HepG2 (cell line): Measurements from ENCODE around the gene STK39. TPM values are rescaled to one million over a fixed set of nuclear protein-coding genes. Genes with fewer than 3 reads are reported as not detected.

Experiments
- AHDC1 ChIP-seq: sonication (generic); formaldehyde crosslinking; IDR thresholded peaks from 2 replicates; pipeline ENCODE4 v1.5.1; 2020; ENCODE audit warnings: mild to moderate bottlenecking, missing genetic modification reagents, borderline replicate concordance
- ARID2 ChIP-seq: sonication (generic); formaldehyde crosslinking; IDR thresholded peaks from 2 replicates; pipeline ENCODE4 v1.8.1; 2022; ENCODE audit warnings: mild to moderate bottlenecking, missing genetic modification reagents, borderline replicate concordance
- CC2D1A ChIP-seq: sonication (generic); formaldehyde crosslinking; IDR thresholded peaks from 2 replicates; pipeline ENCODE4 v1.8.1; 2023; ENCODE audit warnings: mild to moderate bottlenecking, missing genetic modification reagents
- CREM ChIP-seq, 2 experiments: sonication (generic) in 1 of 2; formaldehyde crosslinking in 1 of 2; IDR thresholded peaks; 2 replicates each; pipeline versions ENCODE4 v1.4.0 to v1.6.1; 2016 to 2020; ENCODE audit warnings: antibody characterized with exemption in 1 of 2, mild to moderate bottlenecking in 1 of 2, missing genetic modification reagents in 1 of 2
- HIVEP1 ChIP-seq: sonication (generic); formaldehyde crosslinking; IDR thresholded peaks from 2 replicates; pipeline ENCODE4 v1.4.0; 2020; ENCODE audit warnings: mild to moderate bottlenecking, missing genetic modification reagents
- KDM3A ChIP-seq: IDR thresholded peaks from 2 replicates; pipeline ENCODE4 v1.6.1; 2018; ENCODE audit warnings: low read depth, missing compliant biosample characterization
- MED1 ChIP-seq: sonication (generic); formaldehyde crosslinking; IDR thresholded peaks from 2 replicates; pipeline ENCODE4 v1.4.0; 2020; ENCODE audit warnings: missing genetic modification reagents
- MXD1 ChIP-seq: sonication (generic); formaldehyde crosslinking; IDR thresholded peaks from 2 replicates; pipeline ENCODE4 v1.4.0; 2020; ENCODE audit warnings: mild to moderate bottlenecking, missing genetic modification reagents
- NBN ChIP-seq: fragments of 450-650 bp; conservative IDR thresholded peaks from 2 replicates; pipeline ENCODE4 v1.6.1; 2017
- NFKBIZ ChIP-seq: IDR thresholded peaks from 2 replicates; pipeline ENCODE4 v1.6.1; 2018; ENCODE audit warnings: missing genetic modification reagents, missing compliant biosample characterization
- SAP130 ChIP-seq: IDR thresholded peaks from 2 replicates; pipeline ENCODE4 v1.6.1; 2016; ENCODE audit warnings: low read depth
- TMF1 ChIP-seq: sonication (generic); formaldehyde crosslinking; IDR thresholded peaks from 2 replicates; pipeline ENCODE4 v1.8.1; 2022; ENCODE audit warnings: low read depth, missing genetic modification reagents
- ZNF20 ChIP-seq: sonication (generic); formaldehyde crosslinking; IDR thresholded peaks from 2 replicates; pipeline ENCODE4 v1.4.0; 2020; ENCODE audit warnings: mild to moderate bottlenecking, moderate library complexity, missing genetic modification reagents
- ZNF337 ChIP-seq: sonication (generic); formaldehyde crosslinking; IDR thresholded peaks from 2 replicates; pipeline ENCODE4 v1.5.1; 2020; ENCODE audit warnings: missing genetic modification reagents, low read depth, mild to moderate bottlenecking, borderline replicate concordance
- ZNF430 ChIP-seq: sonication (generic); formaldehyde crosslinking; IDR thresholded peaks from 2 replicates; pipeline ENCODE4 v1.9.0; 2021; ENCODE audit warnings: mild to moderate bottlenecking, missing genetic modification reagents
- ZNF451 ChIP-seq: sonication (generic); formaldehyde crosslinking; IDR thresholded peaks from 2 replicates; pipeline ENCODE4 v1.5.0; 2020; ENCODE audit warnings: mild to moderate bottlenecking, missing genetic modification reagents
- ZNF563 ChIP-seq: sonication (generic); formaldehyde crosslinking; IDR thresholded peaks from 2 replicates; pipeline ENCODE4 v1.8.0; 2022; ENCODE audit warnings: mild to moderate bottlenecking, moderate library complexity, missing genetic modification reagents
- ZNF839 ChIP-seq: sonication (generic); formaldehyde crosslinking; IDR thresholded peaks from 2 replicates; pipeline ENCODE4 v1.4.0; 2020; ENCODE audit warnings: missing genetic modification reagents, mild to moderate bottlenecking, borderline replicate concordance
- polyA plus RNA-seq, 8 experiments: library from polyadenylated mRNA; depleted of rRNA in 3 of 8; stranded (reverse) in 7 of 8; unstranded in 1 of 8; fragments of >200 nt; fragmentation: Illumina TruSeq in 4 of 8; extraction: Trizol in 4 of 8; gene quantifications; 2 replicates each; pipeline versions ENCODE4 v1.2.1 to v1.2.3, GENCODE V29; 2011 to 2016; ENCODE audit warnings: low read depth in 4 of 8, missing spikeins in 1 of 8, mixed read lengths in 1 of 8; ENCODE audit not compliant: insufficient read depth in 1 of 8
- total RNA-seq, 5 experiments: library from RNA; depleted of rRNA; stranded (reverse); fragments of >200 nt; fragmentation: Illumina TruSeq; extraction: Trizol; gene quantifications; 2 replicates each; pipeline ENCODE4 v1.2.3, GENCODE V29; 2016; ENCODE audit warnings: low read depth in 1 of 5
- TF ChIP-seq, protein P1 (sequence below): sonication (generic); formaldehyde crosslinking; IDR thresholded peaks from 2 replicates; pipeline ENCODE4 v1.4.0; 2020; ENCODE audit warnings: missing genetic modification reagents

The STK39 gene
- total and polyA plus RNA-seq, 2 of the 13 experiments (the other 11 are each of a cell fraction or from before 2014, with no cell fraction given) = 27.3 to 38.4 TPM

- TF ChIP-seq AHDC1 (CRISPR knock-in tag) (peak; percentile 61; the same call in 1 of the 2 replicates), ARID2 (no peak), KDM3A (CRISPR knock-in tag) (no peak), ZNF839 (CRISPR knock-in tag) (no peak), HIVEP1 (no peak), CREM (IDR thresholded peaks at IDR 0.05) (peak; percentile 50), CREM (CRISPR knock-in tag; IDR thresholded peaks at IDR 0.05) (no peak), ZNF20 (no peak), MED1 (CRISPR knock-in tag) (peak; percentile 83), ZNF337 (CRISPR knock-in tag) (no peak), NBN (no peak), TMF1 (CRISPR knock-in tag) (no peak), CC2D1A (CRISPR knock-in tag) (no peak), NFKBIZ (CRISPR knock-in tag) (peak; percentile 62), MXD1 (CRISPR knock-in tag) (no peak), SAP130 (peak; percentile 59), ZNF563 (no peak), ZNF430 (CRISPR knock-in tag) (no peak), ZNF451 (CRISPR knock-in tag) (no peak)
- TF ChIP-seq, protein P1, sequence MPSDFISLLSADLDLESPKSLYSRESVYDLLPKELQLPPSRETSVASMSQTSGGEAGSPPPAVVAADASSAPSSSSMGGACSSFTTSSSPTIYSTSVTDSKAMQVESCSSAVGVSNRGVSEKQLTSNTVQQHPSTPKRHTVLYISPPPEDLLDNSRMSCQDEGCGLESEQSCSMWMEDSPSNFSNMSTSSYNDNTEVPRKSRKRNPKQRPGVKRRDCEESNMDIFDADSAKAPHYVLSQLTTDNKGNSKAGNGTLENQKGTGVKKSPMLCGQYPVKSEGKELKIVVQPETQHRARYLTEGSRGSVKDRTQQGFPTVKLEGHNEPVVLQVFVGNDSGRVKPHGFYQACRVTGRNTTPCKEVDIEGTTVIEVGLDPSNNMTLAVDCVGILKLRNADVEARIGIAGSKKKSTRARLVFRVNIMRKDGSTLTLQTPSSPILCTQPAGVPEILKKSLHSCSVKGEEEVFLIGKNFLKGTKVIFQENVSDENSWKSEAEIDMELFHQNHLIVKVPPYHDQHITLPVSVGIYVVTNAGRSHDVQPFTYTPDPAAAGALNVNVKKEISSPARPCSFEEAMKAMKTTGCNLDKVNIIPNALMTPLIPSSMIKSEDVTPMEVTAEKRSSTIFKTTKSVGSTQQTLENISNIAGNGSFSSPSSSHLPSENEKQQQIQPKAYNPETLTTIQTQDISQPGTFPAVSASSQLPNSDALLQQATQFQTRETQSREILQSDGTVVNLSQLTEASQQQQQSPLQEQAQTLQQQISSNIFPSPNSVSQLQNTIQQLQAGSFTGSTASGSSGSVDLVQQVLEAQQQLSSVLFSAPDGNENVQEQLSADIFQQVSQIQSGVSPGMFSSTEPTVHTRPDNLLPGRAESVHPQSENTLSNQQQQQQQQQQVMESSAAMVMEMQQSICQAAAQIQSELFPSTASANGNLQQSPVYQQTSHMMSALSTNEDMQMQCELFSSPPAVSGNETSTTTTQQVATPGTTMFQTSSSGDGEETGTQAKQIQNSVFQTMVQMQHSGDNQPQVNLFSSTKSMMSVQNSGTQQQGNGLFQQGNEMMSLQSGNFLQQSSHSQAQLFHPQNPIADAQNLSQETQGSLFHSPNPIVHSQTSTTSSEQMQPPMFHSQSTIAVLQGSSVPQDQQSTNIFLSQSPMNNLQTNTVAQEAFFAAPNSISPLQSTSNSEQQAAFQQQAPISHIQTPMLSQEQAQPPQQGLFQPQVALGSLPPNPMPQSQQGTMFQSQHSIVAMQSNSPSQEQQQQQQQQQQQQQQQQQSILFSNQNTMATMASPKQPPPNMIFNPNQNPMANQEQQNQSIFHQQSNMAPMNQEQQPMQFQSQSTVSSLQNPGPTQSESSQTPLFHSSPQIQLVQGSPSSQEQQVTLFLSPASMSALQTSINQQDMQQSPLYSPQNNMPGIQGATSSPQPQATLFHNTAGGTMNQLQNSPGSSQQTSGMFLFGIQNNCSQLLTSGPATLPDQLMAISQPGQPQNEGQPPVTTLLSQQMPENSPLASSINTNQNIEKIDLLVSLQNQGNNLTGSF (CRISPR knock-in tag) = no peak
Observed at GRCh38 chr2:168210895-168211570, 36.4 kb downstream of the STK39 start (continued).
